T-helper 9 cell (primary cell): Measurements from ENCODE around the gene METTL25B.

Source experiments
- DNase-seq: peaks from one replicate; pipeline ENCODE4 v3.0.0-alpha.2; 2020

The METTL25B gene

GRCh38 chr1:156703336-156703735 is 24.9 kb upstream of the METTL25B start:
- no peak for DNase-seq

- no peak for DNase-seq
These were observed 24.5 kb upstream of the METTL25B start for GRCh38 chr1:156703741-156704140.

GRCh38 chr1:156704166-156704711 is 24.0 kb upstream of the METTL25B start:
- DNase-seq = no peak

GRCh38 chr1:156704930-156705320 is 23.3 kb upstream of the METTL25B start:
- peak; percentile 21 for DNase-seq

GRCh38 chr1:156705321-156705917 is 22.9 kb upstream of the METTL25B start, which contains the start of gene CRABP2:
CRABP2 (minus strand) TSS chr1:156705583; CDS start chr1:156705446, 137 bp downstream.
- peak; percentile 23 for DNase-seq

GRCh38 chr1:156705918-156706656 is 22.2 kb upstream of the METTL25B start:
- DNase-seq = peak; percentile 78

- no peak for DNase-seq
These were observed 21.4 kb upstream of the METTL25B start for GRCh38 chr1:156706657-156707416.

- no peak for DNase-seq
These were observed 20.7 kb upstream of the METTL25B start for GRCh38 chr1:156707417-156708217.

GRCh38 chr1:156708218-156708661 is 20.0 kb upstream of the METTL25B start:
- no peak for DNase-seq

- no peak for DNase-seq
These were observed 19.2 kb upstream of the METTL25B start for GRCh38 chr1:156709031-156709430.

- DNase-seq = no peak
These were observed 18.3 kb upstream of the METTL25B start for GRCh38 chr1:156709757-156710489.

GRCh38 chr1:156711011-156711817 is 17.1 kb upstream of the METTL25B start:
- no peak for DNase-seq

- DNase-seq = no peak
These were observed 15.6 kb upstream of the METTL25B start for GRCh38 chr1:156712626-156713025.

GRCh38 chr1:156714830-156715229 is 13.4 kb upstream of the METTL25B start:
- no peak for DNase-seq

- no peak for DNase-seq
These were observed 10.9 kb upstream of the METTL25B start for GRCh38 chr1:156717351-156717750.

- DNase-seq = no peak
These were observed 7.1 kb upstream of the METTL25B start for GRCh38 chr1:156721131-156721530.

- DNase-seq = no peak
These were observed 6.7 kb upstream of the METTL25B start for GRCh38 chr1:156721535-156721934.

- DNase-seq = peak; percentile 77
These were observed 2.5 kb upstream of the METTL25B start for GRCh38 chr1:156725683-156726280.

- peak; percentile 40 for DNase-seq
These were observed 1.6 kb upstream of the METTL25B start for GRCh38 chr1:156726549-156727226.

GRCh38 chr1:156727492-156727891 is 777 bp upstream of the METTL25B start:
- DNase-seq = no peak
